GM19395 (cell line): Measurements from ENCODE around the gene GFRAL.
"Not testable (repeated sequence)": the region's sequence is repeated elsewhere in the genome, so short reads cannot be mapped to it uniquely, and the experiment has no call there.

Experiments
- ATAC-seq: cut with Tn5 transposase; IDR thresholded peaks from one replicate; pipeline ENCODE4 v1.9.1; 2021; ENCODE audit warnings: mild to moderate bottlenecking, moderate library complexity; ENCODE audit not compliant: unreplicated experiment

Gene GFRAL

DNA sequence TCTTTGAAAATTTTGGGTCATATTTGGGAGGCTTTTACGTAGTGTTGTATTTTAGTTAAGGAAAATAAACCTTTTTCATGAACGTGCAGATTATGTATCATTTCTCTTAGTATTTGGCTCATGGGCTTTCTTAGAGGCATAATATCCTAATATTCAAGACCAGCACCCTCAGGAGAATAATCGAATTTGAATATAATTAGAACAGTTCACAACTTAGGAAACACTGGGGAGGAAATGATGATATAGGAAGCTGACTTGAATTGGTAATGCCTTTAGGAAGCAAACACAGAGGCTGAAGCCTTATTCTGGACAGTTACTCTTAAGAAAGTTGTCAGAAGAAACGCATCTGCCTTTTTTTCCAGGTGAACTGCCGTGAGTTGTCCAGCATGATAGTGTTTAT lies at the start of gene GFRAL:
GFRAL (plus strand) TSS at position 301 of the 400 bp plus-strand sequence; CDS start at position 387, 86 bp downstream.
- no peak for ATAC-seq

- ATAC-seq, result no peak
These were observed 49.6 kb upstream of the GFRAL start for GRCh38 chr6:55277646-55278045.

DNA sequence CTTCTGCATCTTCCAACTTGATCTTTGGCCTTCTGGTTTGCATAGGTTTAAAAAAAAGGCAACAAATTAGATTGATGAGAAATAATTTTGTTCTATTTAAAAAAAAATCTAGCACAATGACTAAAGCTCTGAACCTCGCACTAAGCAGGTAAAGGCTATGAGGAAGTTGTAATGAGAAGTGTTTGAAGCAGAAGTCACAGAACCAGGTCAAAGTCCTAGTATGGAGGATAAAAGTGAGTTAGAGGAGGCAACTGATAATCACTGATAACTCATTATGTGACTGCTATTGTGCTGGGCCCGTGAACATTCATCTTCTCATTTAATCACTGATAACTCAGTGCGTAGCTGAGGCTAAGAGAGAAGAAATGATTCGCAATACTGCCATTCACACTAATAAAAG lies 46.1 kb upstream of the GFRAL start:
- no peak for ATAC-seq

GRCh38 chr6:55282115-55282514 lies 45.2 kb upstream of the GFRAL start:
- no peak for ATAC-seq

DNA sequence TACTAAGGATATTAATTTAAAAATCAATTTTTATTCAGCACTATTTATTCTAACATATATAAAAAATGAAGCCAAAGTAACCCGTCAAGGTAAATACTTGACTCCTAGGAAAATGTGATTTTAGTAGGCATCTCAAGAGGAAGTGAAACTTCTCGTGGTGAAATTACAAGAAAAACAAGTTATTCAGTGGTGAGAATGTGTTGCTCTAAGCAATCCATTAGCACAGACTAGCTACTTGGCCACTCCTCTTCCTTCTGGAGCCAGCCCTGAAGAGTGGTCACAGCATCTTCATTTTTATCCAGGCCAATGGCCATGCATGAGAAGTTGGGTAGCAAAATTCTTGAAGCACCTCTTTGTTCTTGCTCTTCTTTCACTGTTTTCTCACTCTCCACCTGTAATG lies 40.4 kb upstream of the GFRAL start:
- ATAC-seq, result no peak

DNA sequence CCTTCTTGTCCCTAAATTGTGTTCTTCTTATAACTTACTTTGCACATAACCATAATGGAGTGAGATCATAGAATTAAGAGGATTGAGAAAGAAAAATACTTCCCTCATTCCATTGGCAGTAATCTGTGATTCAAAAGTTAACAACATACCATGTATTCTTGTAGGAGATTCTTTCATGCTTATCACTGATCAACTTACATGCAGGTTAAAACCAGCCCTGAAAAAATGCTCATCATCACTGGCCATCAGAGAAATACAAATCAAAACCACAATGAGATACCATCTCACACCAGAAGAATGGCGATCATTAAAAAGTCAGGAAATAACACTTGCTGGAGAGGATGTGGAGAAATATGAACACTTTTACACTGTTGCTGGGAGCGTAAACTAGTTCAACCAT lies 36.5 kb upstream of the GFRAL start:
- no peak for ATAC-seq

GRCh38 chr6:55293116-55293515 lies 34.2 kb upstream of the GFRAL start:
- ATAC-seq, result no peak

DNA sequence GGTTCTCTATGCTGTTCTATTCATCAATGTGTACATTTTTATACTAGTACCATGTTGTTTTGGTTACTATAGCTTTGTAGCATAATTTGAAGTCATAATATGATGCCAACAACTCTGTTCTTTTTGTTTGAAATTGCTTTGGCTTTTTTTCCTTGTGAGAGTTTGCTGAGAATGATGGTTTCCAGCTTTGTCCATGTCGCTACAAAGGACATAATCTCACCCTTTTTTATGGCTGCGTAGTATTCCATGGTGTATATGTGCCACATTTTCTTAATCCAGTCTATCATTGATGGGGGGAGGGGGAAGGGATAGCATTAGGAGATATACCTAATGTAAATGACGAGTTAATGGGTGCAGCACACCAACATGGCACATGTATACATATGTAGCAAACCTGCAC lies 30.1 kb upstream of the GFRAL start:
- not testable (repeated sequence) for ATAC-seq

DNA sequence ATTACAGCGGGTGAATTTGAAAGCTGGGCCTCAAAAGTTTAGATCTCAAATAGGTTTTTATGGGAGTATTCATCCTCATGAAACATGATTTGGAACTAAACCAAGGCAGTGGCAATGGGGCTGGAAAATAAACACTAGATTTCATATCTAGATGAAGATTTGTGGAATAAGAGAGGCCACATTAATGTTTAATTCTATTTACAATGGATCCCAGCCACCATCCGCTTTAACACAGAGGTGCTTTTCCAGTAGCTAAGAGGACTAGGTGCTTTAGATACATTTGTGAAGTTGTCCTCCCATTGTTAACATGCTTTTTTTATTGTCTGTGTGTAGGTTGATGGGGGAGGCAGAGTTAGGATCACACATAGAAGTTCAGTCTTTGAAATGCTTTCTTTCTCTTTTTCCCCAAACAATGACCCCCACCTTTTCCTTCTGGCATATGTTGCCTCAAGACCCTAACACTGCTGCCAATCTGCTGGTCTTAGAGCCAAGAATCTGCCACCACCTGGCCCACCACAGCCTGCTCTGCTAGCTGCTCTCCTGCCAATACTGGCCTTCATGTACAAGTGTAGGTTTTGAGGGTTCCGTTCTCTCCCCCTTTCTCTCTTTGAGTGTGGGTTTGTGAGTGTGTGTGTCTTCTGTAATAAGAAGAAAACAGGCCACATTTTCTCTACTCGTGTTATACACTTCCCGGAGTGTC lies 27.8 kb upstream of the GFRAL start:
- ATAC-seq, result no peak

DNA sequence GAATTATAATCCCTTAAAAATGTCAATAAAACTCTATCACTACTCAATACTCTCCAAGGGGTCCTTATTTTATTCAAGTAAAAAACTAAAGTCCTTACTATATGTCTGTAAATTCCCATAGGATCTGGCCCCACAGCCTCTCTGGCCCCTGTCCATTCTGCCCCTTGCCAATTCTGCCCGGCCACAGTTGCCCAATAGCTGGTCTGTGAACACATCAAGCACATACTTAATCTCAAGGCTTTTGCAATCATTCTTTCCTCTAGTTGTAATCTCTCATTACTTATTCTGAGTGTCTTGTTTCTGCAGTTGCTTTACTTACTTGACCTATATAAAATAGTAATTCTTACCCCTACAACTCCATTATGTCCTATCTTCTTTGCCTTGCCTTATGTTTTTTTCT lies 22.5 kb upstream of the GFRAL start:
- no peak for ATAC-seq

GRCh38 chr6:55319961-55320695 lies 7.1 kb upstream of the GFRAL start:
- ATAC-seq, result no peak

DNA sequence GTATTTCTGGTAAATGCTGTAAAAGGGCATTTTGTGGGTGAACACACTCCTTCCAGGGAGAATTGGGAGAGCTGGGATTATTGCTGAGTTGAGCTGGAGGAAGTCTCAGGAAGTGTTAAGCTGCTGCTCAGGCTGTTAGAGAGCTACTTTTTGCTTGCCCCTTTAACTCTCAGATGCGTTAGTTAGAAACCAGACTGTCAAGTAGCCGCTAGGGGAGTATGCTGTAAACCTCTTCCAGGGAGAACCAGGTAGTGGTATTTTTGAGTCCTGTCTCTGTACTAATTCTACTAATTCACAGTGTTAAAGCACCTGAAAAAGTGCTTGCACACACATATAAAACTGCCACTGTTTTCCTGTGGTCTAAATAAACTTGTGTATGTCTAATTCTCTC lies 6.6 kb upstream of the GFRAL start:
- ATAC-seq, result no peak

DNA sequence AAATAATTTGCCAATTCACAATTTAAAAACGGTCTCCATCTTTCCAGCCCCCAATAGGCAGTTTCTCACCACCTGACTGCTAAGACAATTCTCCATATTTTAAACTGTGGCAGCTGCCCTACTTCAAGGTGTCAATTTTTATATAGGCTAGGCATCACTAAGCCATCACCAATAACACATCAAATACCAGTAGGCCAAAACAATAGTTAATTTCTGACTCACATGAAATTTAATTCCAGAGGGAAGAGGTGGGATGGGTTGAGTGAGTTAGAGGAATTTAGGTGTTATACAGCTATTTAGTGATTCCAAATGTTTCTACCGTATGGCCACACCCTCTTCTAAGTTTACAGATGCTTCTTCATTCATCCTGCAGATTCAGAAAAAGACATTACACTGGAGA lies 49.9 kb downstream of the GFRAL start:
- ATAC-seq, result no peak

DNA sequence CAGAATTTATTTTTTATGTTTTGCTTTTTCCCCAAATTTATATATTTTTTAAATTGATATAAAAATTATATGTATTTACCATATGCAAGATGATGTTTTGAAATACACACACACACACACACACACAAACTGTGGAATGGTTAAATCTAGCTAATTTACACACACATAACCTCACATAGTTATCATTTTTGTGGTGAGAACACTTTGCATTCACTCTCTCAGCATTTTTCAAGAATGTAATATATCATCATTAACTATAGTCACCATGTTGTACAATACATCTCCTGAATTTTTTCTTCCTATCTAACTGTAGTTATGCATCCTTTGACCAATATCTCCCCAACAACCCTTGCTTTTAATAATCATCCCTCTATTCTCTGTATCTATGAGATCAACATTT lies 52.2 kb downstream of the GFRAL start:
- no peak for ATAC-seq

GRCh38 chr6:55379895-55380294 lies 52.6 kb downstream of the GFRAL start:
- no peak for ATAC-seq

DNA sequence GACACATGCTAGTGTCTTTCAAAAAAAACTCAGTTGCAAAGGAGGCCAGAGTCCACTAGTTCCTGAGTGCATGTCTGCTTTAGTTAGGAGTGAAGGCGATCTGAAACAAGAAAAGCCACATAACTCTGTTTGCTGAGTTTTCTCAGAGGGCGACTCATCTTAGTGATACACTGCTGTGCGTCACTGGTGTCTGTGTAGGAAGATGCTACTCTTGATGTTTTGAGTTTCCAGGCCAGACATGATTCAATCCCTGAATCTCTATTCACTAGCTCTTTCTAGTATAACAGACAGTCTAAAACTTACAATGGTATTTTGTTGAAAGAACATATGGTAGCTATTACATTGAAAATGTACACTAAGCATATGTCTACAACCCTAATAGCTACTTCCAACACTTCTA lies 60.9 kb downstream of the GFRAL start:
- no peak for ATAC-seq

- ATAC-seq, result no peak
These were observed 68.6 kb downstream of the GFRAL start for GRCh38 chr6:55395871-55396270.

DNA sequence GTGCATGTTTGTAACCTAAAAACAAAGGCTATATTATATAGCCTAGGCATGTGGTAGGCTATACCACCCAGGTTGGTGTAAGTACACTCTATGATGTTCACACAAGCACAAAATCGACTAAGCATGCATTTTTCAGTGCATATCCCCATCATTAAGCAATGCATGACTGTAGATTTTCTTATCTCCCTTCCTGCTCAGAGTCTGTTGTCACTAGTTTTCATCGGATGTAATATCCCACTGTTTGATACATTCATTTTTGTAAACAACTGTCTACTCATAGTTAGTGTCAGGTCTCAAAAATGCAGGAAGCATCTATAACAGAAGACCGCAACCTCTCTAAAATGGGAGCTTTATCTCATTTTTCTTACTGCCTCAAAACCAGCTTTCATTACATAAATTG lies 70.7 kb downstream of the GFRAL start:
- no peak for ATAC-seq

GRCh38 chr6:55399351-55399750 lies 72.1 kb downstream of the GFRAL start:
- no peak for ATAC-seq

GRCh38 chr6:55405474-55406235 lies 78.4 kb downstream of the GFRAL start:
- no peak for ATAC-seq

- ATAC-seq, result no peak
These were observed 83.4 kb downstream of the GFRAL start for GRCh38 chr6:55410674-55411073.

- ATAC-seq, result no peak
These were observed 96.7 kb downstream of the GFRAL start for GRCh38 chr6:55423933-55424332.
